ENCODE data around the gene TDG. TPM values are rescaled to one million over a fixed set of nuclear protein-coding genes. Genes with fewer than 3 reads are reported as not detected.

The TDG gene
- total and polyA plus RNA-seq, 10 of the 15 experiments (the other 5 are each of a cell fraction or from before 2014, with no cell fraction given): 29.7 to 68.8 (median 51.2) TPM

GRCh38 chr12:103986829-103987228 lies 21.2 kb downstream of the TDG start:
- RAD21 ChIA-PET (ENCODE audit: unreplicated experiment): interaction anchor here (0.6 kb wide), 1 partner anchor 52 kb away, joined by 3 read pairs; no protein-coding TSS in a partner anchor
- ATAC-seq (no peak), DNase-seq (ENCODE audit: low read depth, low spot score) (no peak), FAIRE-seq (no peak)
- WGBS (ENCODE audit: insufficient coverage, insufficient replicate concordance, low lambda C conversion rate, missing lambda C conversion rate): 100% methylated on average over 2 of the region's 2 CpGs
- Histone ChIP-seq H3K36me3 (ENCODE audit: control insufficient read depth in 2 of 2, insufficient read depth in 2 of 2, low read length in 1 of 2) (peaks cover 0 to 22% of the 10 kb centered on the region in 2 experiments; a peak in 3 of 4 replicates), H3K27me3 (replicated peaks in 1 of 2; ENCODE audit: control insufficient read depth in 2 of 2, insufficient read depth in 2 of 2, low read length in 1 of 2) (no peaks in the 10 kb centered on the region), H3K79me2 (ENCODE audit: control insufficient read depth, insufficient read depth, low read length) (no peaks in the 10 kb centered on the region), H3K9me3 (replicated peaks; ENCODE audit: control insufficient read depth, insufficient read depth, low read length) (no peaks in the 10 kb centered on the region), H3K4me2 (ENCODE audit: control insufficient read depth, insufficient read depth) (no peak overlapping the region), H2AFZ (ENCODE audit: control insufficient read depth, low read depth, low read length) (no peak overlapping the region), H3K4me1 (ENCODE audit: control insufficient read depth, insufficient read depth, low read length) (no peaks in the 10 kb centered on the region), H3K27ac (ENCODE audit: control insufficient read depth, insufficient read depth) (no peak overlapping the region), H3K4me3 (no peak overlapping the region), H3K9ac (ENCODE audit: control insufficient read depth, insufficient read depth, low read length) (no peak overlapping the region), H4K20me1 (ENCODE audit: control insufficient read depth, insufficient read depth) (no peaks in the 10 kb centered on the region)
- in situ Hi-C loops (cut with MboI) (no loop called here), intact Hi-C loops (cut with micrococcal nuclease; ENCODE audit: unreplicated experiment) (no loop called here)
- BruUV-seq (replicated peaks): no TSS peak
- SMC1A ChIA-PET (ENCODE audit: uncharacterized antibody, unreplicated experiment): interaction anchor here (0.6 kb wide), 1 partner anchor 10 kb away, joined by 4 read pairs; no protein-coding TSS in a partner anchor
- CTCF ChIA-PET: no interaction called here
- POLR2A ChIA-PET: no interaction called here
- no peak for TF ChIP-seq ZNF207 (IDR thresholded peaks at IDR 0.05; ENCODE audit: borderline replicate concordance)
- no peak for TF ChIP-seq IKZF1 (conservative IDR thresholded peaks at IDR 0.05)
- no peak for TF ChIP-seq BHLHE40 (IDR thresholded peaks at IDR 0.05; ENCODE audit: borderline replicate concordance in 1 of 2, low read depth in 2 of 2, low read length in 1 of 2)
- TF ChIP-seq POLR2AphosphoS2 (IDR thresholded peaks at IDR 0.05; ENCODE audit: low read depth, low read length): no peak
- no peak for TF ChIP-seq CEBPB (IDR thresholded peaks at IDR 0.05; ENCODE audit: borderline replicate concordance in 1 of 2, low read depth in 2 of 2, low read length in 2 of 2)
- TF ChIP-seq ATF7 (IDR thresholded peaks at IDR 0.05; ENCODE audit: low read depth): no peak
- no peak for TF ChIP-seq KAT2A (conservative IDR thresholded peaks at IDR 0.05; ENCODE audit: control insufficient read depth, low read depth, low read length)
- no peak for TF ChIP-seq SREBF2 (IDR thresholded peaks at IDR 0.05; ENCODE audit: low read length)
- TF ChIP-seq HCFC1 (IDR thresholded peaks at IDR 0.05; ENCODE audit: low read length): no peak
- no peak for TF ChIP-seq KDM1A (IDR thresholded peaks at IDR 0.05; ENCODE audit: borderline replicate concordance)
- TF ChIP-seq NFXL1 (IDR thresholded peaks at IDR 0.05; ENCODE audit: borderline replicate concordance): no peak
- TF ChIP-seq SPI1 (IDR thresholded peaks at IDR 0.05; ENCODE audit: borderline replicate concordance, insufficient read depth, low read depth, low read length): no peak
- TF ChIP-seq MYC (IDR thresholded peaks at IDR 0.05; ENCODE audit: insufficient read depth, insufficient read length, insufficient replicate concordance, low read length, severe bottlenecking): no peak
- no peak for TF ChIP-seq FOS (IDR thresholded peaks at IDR 0.05; ENCODE audit: borderline replicate concordance, extremely low read depth, insufficient read length)

Data from GM12878 (cell line).